ENCODE measurements around the gene HOXA11.

Gene HOXA11

GRCh38 chr7:27207348-27207985 is 22.4 kb upstream of the HOXA11 start:
- H3K4me1 ChIP-seq = no peaks in the 10 kb centered on the region
- H2AFZ ChIP-seq = no peak overlapping the region
- no peak for TF ChIP-seq CTCF (IDR thresholded peaks at IDR 0.05)
- no peaks in the 10 kb centered on the region for H3K36me3 ChIP-seq (ENCODE audit: control insufficient read depth, insufficient read depth, low read length)
- H3K79me2 ChIP-seq = no peaks in the 10 kb centered on the region
- H3K27ac ChIP-seq = no peak overlapping the region
- peaks cover 31% of the 10 kb centered on the region for H3K27me3 ChIP-seq (ENCODE audit: control insufficient read depth, insufficient read depth, low read length)
- no peaks in the 10 kb centered on the region for H3K9me3 ChIP-seq (ENCODE audit: control insufficient read depth, low read length)
- H3K9ac ChIP-seq = no peak overlapping the region
- no peak overlapping the region for H3K4me2 ChIP-seq (ENCODE audit: low read length)
- no peak overlapping the region for H3K4me3 ChIP-seq (ENCODE audit: low read depth, low read length)

- Histone ChIP-seq H3K27ac (no peak overlapping the region), H3K36me3 (ENCODE audit: control insufficient read depth, insufficient read depth, low read length) (no peaks in the 10 kb centered on the region), H3K4me1 (no peaks in the 10 kb centered on the region), H3K27me3 (ENCODE audit: control insufficient read depth, insufficient read depth, low read length) (peaks cover 29% of the 10 kb centered on the region), H2AFZ (no peak overlapping the region), H3K9ac (no peak overlapping the region), H3K9me3 (ENCODE audit: control insufficient read depth, low read length) (no peaks in the 10 kb centered on the region), H3K79me2 (no peaks in the 10 kb centered on the region), H3K4me3 (ENCODE audit: low read depth, low read length) (no peak overlapping the region), H3K4me2 (ENCODE audit: low read length) (no peak overlapping the region)
- no peak for TF ChIP-seq CTCF (IDR thresholded peaks at IDR 0.05)
Measured at GRCh38 chr7:27205325-27206280, 20.6 kb upstream of the HOXA11 start.

GRCh38 chr7:27204851-27205322 is 19.9 kb upstream of the HOXA11 start:
- Histone ChIP-seq H3K4me1 (no peaks in the 10 kb centered on the region), H3K9ac (no peak overlapping the region), H3K27me3 (ENCODE audit: control insufficient read depth, insufficient read depth, low read length) (peaks cover 23% of the 10 kb centered on the region), H3K27ac (no peak overlapping the region), H3K4me2 (ENCODE audit: low read length) (no peak overlapping the region), H3K36me3 (ENCODE audit: control insufficient read depth, insufficient read depth, low read length) (no peaks in the 10 kb centered on the region), H3K4me3 (ENCODE audit: low read depth, low read length) (no peak overlapping the region), H3K9me3 (ENCODE audit: control insufficient read depth, low read length) (no peaks in the 10 kb centered on the region), H3K79me2 (no peaks in the 10 kb centered on the region), H2AFZ (no peak overlapping the region)
- TF ChIP-seq CTCF (IDR thresholded peaks at IDR 0.05) = no peak

GRCh38 chr7:27203964-27204594 is 19.0 kb upstream of the HOXA11 start:
- Histone ChIP-seq H3K9me3 (ENCODE audit: control insufficient read depth, low read length) (no peaks in the 10 kb centered on the region), H3K4me3 (ENCODE audit: low read depth, low read length) (no peak overlapping the region), H3K79me2 (no peaks in the 10 kb centered on the region), H3K4me1 (no peaks in the 10 kb centered on the region), H3K4me2 (ENCODE audit: low read length) (no peak overlapping the region), H3K27me3 (ENCODE audit: control insufficient read depth, insufficient read depth, low read length) (peaks cover 23% of the 10 kb centered on the region), H2AFZ (no peak overlapping the region), H3K9ac (no peak overlapping the region), H3K36me3 (ENCODE audit: control insufficient read depth, insufficient read depth, low read length) (no peaks in the 10 kb centered on the region), H3K27ac (no peak overlapping the region)
- TF ChIP-seq CTCF (IDR thresholded peaks at IDR 0.05) = no peak

All from parathyroid adenoma (tissue), 2 donors.